DMS53 treated with DMSO at 0.1 percent for 48 hours (cell line): ENCODE data around the gene EGFR.

Experiments used
- DNase-seq: peaks from one replicate; lab custom pipeline; 2025; ENCODE audit not compliant: unreplicated experiment; lab: John Stamatoyannopoulos, UW

EGFR gene

GRCh38 chr7:55060636-55061022, 41.8 kb downstream of the EGFR start:
- no peak for DNase-seq

GRCh38 chr7:55061726-55062499, 43.1 kb downstream of the EGFR start:
- no peak for DNase-seq

GRCh38 chr7:55063061-55063460, 44.2 kb downstream of the EGFR start:
- DNase-seq, result no peak

GRCh38 chr7:55063633-55064032, 44.8 kb downstream of the EGFR start:
- DNase-seq, result no peak

GRCh38 chr7:55065079-55065478, 46.3 kb downstream of the EGFR start:
- no peak for DNase-seq

GRCh38 chr7:55065511-55066229, 46.9 kb downstream of the EGFR start:
- no peak for DNase-seq

- DNase-seq, result no peak
Observed at GRCh38 chr7:55066524-55066923, 47.7 kb downstream of the EGFR start.

- DNase-seq, result no peak
Observed at GRCh38 chr7:55066938-55067337, 48.1 kb downstream of the EGFR start.

- no peak for DNase-seq
Observed at GRCh38 chr7:55067748-55068147, 48.9 kb downstream of the EGFR start.

- DNase-seq, result no peak
Observed at GRCh38 chr7:55069271-55069792, 50.5 kb downstream of the EGFR start.

GRCh38 chr7:55070271-55070743, 51.5 kb downstream of the EGFR start:
- no peak for DNase-seq

GRCh38 chr7:55070854-55071253, 52.0 kb downstream of the EGFR start:
- DNase-seq, result no peak

- no peak for DNase-seq
Observed at GRCh38 chr7:55071411-55072175, 52.8 kb downstream of the EGFR start.

- DNase-seq, result no peak
Observed at GRCh38 chr7:55072251-55072650, 53.4 kb downstream of the EGFR start.

- no peak for DNase-seq
Observed at GRCh38 chr7:55073051-55073511, 54.3 kb downstream of the EGFR start.

- DNase-seq, result no peak
Observed at GRCh38 chr7:55073976-55074528, 55.2 kb downstream of the EGFR start.

GRCh38 chr7:55075464-55076021, 56.7 kb downstream of the EGFR start:
- DNase-seq, result no peak

- DNase-seq, result no peak
Observed at GRCh38 chr7:55077561-55078410, 59.0 kb downstream of the EGFR start.

GRCh38 chr7:55078465-55079372, 59.9 kb downstream of the EGFR start:
- no peak for DNase-seq
